B cell (primary cell): ENCODE results near the gene INAFM2. TPM values are rescaled to one million over a fixed set of nuclear protein-coding genes. Genes with fewer than 3 reads are reported as not detected.

Experiments used
- ATAC-seq: fragments of 200-7000 bp; cut with Tn5 transposase; one replicate; pipeline ENCODE4 v1.10.0; 2021; ENCODE audit warnings: low read depth, mild to moderate bottlenecking, moderate number of reproducible peaks, moderate library complexity
- CTCF ChIA-PET: fragments of 350-600 bp; sonication (Branson Sonifier 250); formaldehyde crosslinking; loops from one replicate; lab custom pipeline; 2021; ENCODE audit warnings: antibody characterized with exemption, inconsistent platforms; lab: Charles Lee
- POLR2A ChIA-PET: fragments of 350-600 bp; sonication (Branson Sonifier 250); formaldehyde crosslinking; loops from one replicate; lab custom pipeline; 2021; ENCODE audit warnings: antibody characterized with exemption; lab: Charles Lee
- DNase-seq: peaks from one replicate; pipeline ENCODE4 v3.0.0; 2013
- H2AFZ ChIP-seq: 2 replicates; pipeline ENCODE4 v1.6.1; 2012; ENCODE audit warnings: mild to moderate bottlenecking, low read depth, low read length; ENCODE audit not compliant: insufficient read depth, poor library complexity, severe bottlenecking
- H3K27ac ChIP-seq, 2 donors: 1 replicate in 1 of 2; 2 replicates in 1 of 2; pipeline ENCODE4 v1.5.1; 2012 to 2013; ENCODE audit warnings: low read length in 2 of 2, mild to moderate bottlenecking in 2 of 2, moderate library complexity in 1 of 2
- H3K27me3 ChIP-seq, 4 experiments: fragments of 200-600 bp in 1 of 4; sonication (generic) in 1 of 4; replicated peaks in 1 of 4; 1 replicate in 2 of 4; 2 replicates in 2 of 4; pipeline versions ENCODE4 v1.6.1 to v1.7.0; 2013 to 2016; ENCODE audit warnings: low read length in 3 of 4, mild to moderate bottlenecking in 2 of 4, mixed read lengths in 1 of 4, moderate library complexity in 1 of 4; ENCODE audit not compliant: insufficient read depth in 4 of 4, control insufficient read depth in 3 of 4; ENCODE audit errors: control extremely low read depth in 1 of 4
- H3K36me3 ChIP-seq, 2 experiments: replicated peaks in 1 of 2; 1 replicate in 1 of 2; 2 replicates in 1 of 2; pipeline versions ENCODE4 v1.6.1 to v1.7.1; 2013; ENCODE audit warnings: low read length in 1 of 2; ENCODE audit not compliant: insufficient read depth in 2 of 2, control insufficient read depth in 1 of 2; ENCODE audit errors: control extremely low read depth in 1 of 2, extremely low read depth in 1 of 2
- H3K4me1 ChIP-seq, 2 donors: fragments of 200-600 bp in 1 of 2; sonication (generic) in 1 of 2; 1 replicate in 1 of 2; 2 replicates in 1 of 2; pipeline versions ENCODE4 v1.5.1 to v1.6.1; 2013 to 2017; ENCODE audit warnings: low read length in 2 of 2; ENCODE audit not compliant: control insufficient read depth in 2 of 2, insufficient read depth in 2 of 2
- H3K4me2 ChIP-seq: replicated peaks from 2 replicates; pipeline ENCODE3; 2012; ENCODE audit warnings: mild to moderate bottlenecking, low read depth, low read length; ENCODE audit not compliant: poor library complexity, severe bottlenecking
- H3K4me3 ChIP-seq, 5 experiments: fragments of 200-600 bp in 1 of 5; sonication (generic) in 1 of 5; 1 replicate in 3 of 5; 2 replicates in 2 of 5; pipeline versions ENCODE4 v1.5.1 to v1.7.0; 2011 to 2016; ENCODE audit warnings: low read length in 4 of 5, mild to moderate bottlenecking in 4 of 5, low read depth in 2 of 5, control low read depth in 1 of 5, moderate library complexity in 1 of 5; ENCODE audit not compliant: insufficient read depth in 1 of 5; ENCODE audit errors: control extremely low read depth in 1 of 5, extremely low read depth in 1 of 5
- H3K79me2 ChIP-seq: fragments of 200-600 bp; sonication (generic); one replicate; pipeline ENCODE4 v1.6.0; 2016; ENCODE audit warnings: low read length; ENCODE audit not compliant: control insufficient read depth, insufficient read depth
- H3K9ac ChIP-seq: fragments of 200-600 bp; sonication (generic); 2 replicates; pipeline ENCODE4 v1.6.1; 2017; ENCODE audit warnings: mild to moderate bottlenecking, low read length, moderate library complexity
- H3K9me3 ChIP-seq, 3 donors: one replicate each; pipeline versions ENCODE4 v1.6.1 to v1.7.1; 2013; ENCODE audit warnings: low read length in 2 of 3; ENCODE audit not compliant: control insufficient read depth in 2 of 3, insufficient read depth in 1 of 3; ENCODE audit errors: control extremely low read depth in 1 of 3
- H4K20me1 ChIP-seq: 2 replicates; pipeline ENCODE4 v1.6.0; 2012; ENCODE audit warnings: mild to moderate bottlenecking, low read length; ENCODE audit not compliant: insufficient read depth, control insufficient read depth, poor library complexity, severe bottlenecking
- H3K27ac Mint-ChIP-seq: one replicate; pipeline ENCODE4 v1.8.0; 2021; ENCODE audit warnings: mixed read lengths
- H3K27me3 Mint-ChIP-seq: one replicate; pipeline ENCODE4 v1.8.0; 2021; ENCODE audit warnings: mixed read lengths
- H3K4me1 Mint-ChIP-seq: one replicate; pipeline ENCODE4 v1.8.0; 2021; ENCODE audit warnings: mixed read lengths
- H3K4me3 Mint-ChIP-seq: one replicate; pipeline ENCODE4 v1.8.0; 2021; ENCODE audit warnings: mixed read lengths
- H3K9me3 Mint-ChIP-seq: one replicate; pipeline ENCODE4 v1.8.0; 2022; ENCODE audit warnings: mixed read lengths; ENCODE audit not compliant: insufficient read depth
- CTCF ChIP-seq: fragments of 200-600 bp; IDR thresholded peaks from one replicate; pipeline ENCODE4 v1.8.0; 2022; ENCODE audit warnings: antibody characterized with exemption, mild to moderate bottlenecking
- EZH2 ChIP-seq: IDR thresholded peaks from 2 replicates; pipeline ENCODE4 v1.6.1; 2012; ENCODE audit warnings: borderline replicate concordance, low read depth, mild to moderate bottlenecking, moderate library complexity, low read length; ENCODE audit not compliant: insufficient read depth, poor library complexity, severe bottlenecking
- WGBS: methylation state at CpG from one replicate; pipeline ENCODE4 v1.1.5; 2013; ENCODE audit warnings: missing lambda C conversion rate; ENCODE audit not compliant: insufficient coverage; 5-methylcytosine and 5-hydroxymethylcytosine counted together
- intact Hi-C: fragments of 100-400 bp; cut with micrococcal nuclease; formaldehyde crosslinking; loops from one replicate; pipeline ENCODE4 v1.10.0; 2022
- polyA plus RNA-seq: library from polyadenylated mRNA; depleted of rRNA; stranded (reverse); fragments of >200 nt; gene quantifications from 2 replicates; pipeline ENCODE4 v1.2.3, GENCODE V29; 2012
- total RNA-seq, 2 donors: library from RNA; stranded (reverse); fragments of 120-200 nt in 1 of 2; gene quantifications; 1 replicate in 1 of 2; 2 replicates in 1 of 2; pipeline versions ENCODE4 v1.2.3 to v1.2.4, GENCODE V29; 2013 to 2022

Gene INAFM2
- total and polyA plus RNA-seq, 2 donors (not counting 1 experiment from before 2014, with no cell fraction given) = 3.0 to 7.0 TPM

DNA sequence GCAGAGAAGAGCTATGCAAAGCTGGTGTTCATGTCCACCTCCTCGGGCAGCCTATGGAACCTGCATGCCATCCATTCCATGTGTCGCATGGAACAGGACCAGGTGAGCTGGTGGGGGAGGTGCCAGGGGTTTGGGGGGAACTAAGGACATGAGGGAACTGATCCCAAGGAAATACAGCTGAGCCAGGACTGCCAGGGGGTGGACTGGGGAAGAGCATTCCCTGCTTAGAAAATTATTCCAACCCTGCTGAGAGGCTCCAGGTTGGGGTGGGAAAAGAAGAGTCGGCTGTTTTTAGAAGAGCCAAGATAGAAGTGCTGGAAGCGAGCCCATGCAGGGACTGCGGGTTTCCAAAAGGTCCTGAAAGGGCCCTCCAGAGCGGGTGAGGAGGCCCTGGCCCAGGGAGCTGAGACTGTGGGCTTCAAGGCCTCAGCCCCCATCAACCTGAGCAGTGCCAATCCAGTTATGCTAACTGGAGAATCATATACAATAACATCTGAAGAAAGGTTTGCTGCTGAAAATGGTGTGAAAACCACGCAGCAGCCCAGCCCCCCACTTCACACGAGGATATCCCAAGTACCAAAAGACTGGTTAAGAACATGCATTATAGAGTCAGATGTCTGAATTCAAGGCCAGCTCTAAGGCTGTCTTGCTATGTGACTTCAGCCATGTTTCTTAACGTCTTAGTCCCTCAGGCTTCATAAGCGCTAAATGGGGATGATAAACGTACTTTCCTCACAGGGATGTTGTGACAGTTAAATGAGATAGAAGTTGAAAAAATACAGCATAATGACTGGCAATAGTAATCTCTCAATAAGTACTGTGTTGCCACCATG is 42.3 kb downstream of the INAFM2 start:
- H3K27ac ChIP-seq = no peak overlapping the region
- 91% methylated on average over 7 of the region's 11 CpGs for WGBS
- Mint-ChIP-seq H3K9me3 (no peaks in the 10 kb centered on the region), H3K27me3 (no peaks in the 10 kb centered on the region), H3K4me1 (peaks cover 22% of the 10 kb centered on the region), H3K4me3 (peak overlapping the region; percentile 29), H3K27ac (no peak overlapping the region)
- H3K9ac ChIP-seq = no peak overlapping the region
- DNase-seq (no peak), ATAC-seq (no peak)
- H3K4me1 ChIP-seq = peaks cover 14 to 26% of the 10 kb centered on the region in 2 donors
- ChIA-PET POLR2A (interaction anchor here (0.9 kb wide), 1 partner anchor 10 kb away, joined by 3 read pairs; no protein-coding TSS in a partner anchor), CTCF (interaction anchor here (0.8 to 6.4 kb wide), 8 partner anchors 18 to 147 kb away, joined by 3 to 56 read pairs (median 10); partner anchors contain the start of genes CCDC9B, INAFM2 and IVD)
- H3K27me3 ChIP-seq = no peaks in the 10 kb centered on the region
- H3K36me3 ChIP-seq = peaks cover 0 to 7% of the 10 kb centered on the region in 2 experiments
- H3K9me3 ChIP-seq = no peaks in the 10 kb centered on the region
- no peak overlapping the region for H3K4me3 ChIP-seq
- TF ChIP-seq CTCF (no peak), EZH2 (no peak)
- peaks cover 35% of the 10 kb centered on the region for H3K79me2 ChIP-seq
- no peak overlapping the region for H2AFZ ChIP-seq
- intact Hi-C loops = no loop called here
- peaks cover 25% of the 10 kb centered on the region for H4K20me1 ChIP-seq
- no peak overlapping the region for H3K4me2 ChIP-seq
